SK-N-SH treated with all-trans-retinoic acid at 6 μM for 48 hours (cell line): ENCODE measurements around the gene TRAP1.

Experiments
- ATAC-seq: fragments of 200-7000 bp; cut with Tn5 transposase; 3 replicates; pipeline ENCODE4 v1.9.1; 2020; ENCODE audit warnings: mild to moderate bottlenecking, moderate library complexity
- ARNTL ChIP-seq: fragments of 450-650 bp; formaldehyde crosslinking; IDR thresholded peaks from 2 replicates; pipeline ENCODE4 v1.5.0; 2020; ENCODE audit warnings: low read depth, mild to moderate bottlenecking, moderate library complexity, borderline replicate concordance
- BACH2 ChIP-seq: fragments of 250-450 bp; sonication (Bioruptor Pico); IDR thresholded peaks from 2 replicates; pipeline ENCODE4 v1.9.0; 2021; ENCODE audit warnings: mild to moderate bottlenecking, borderline replicate concordance
- CREB5 ChIP-seq: fragments of 250-450 bp; sonication (Bioruptor Pico); IDR thresholded peaks from 2 replicates; pipeline ENCODE4 v1.5.1; 2020; ENCODE audit warnings: low read depth, mild to moderate bottlenecking, moderate library complexity
- CSDC2 ChIP-seq: fragments of 250-450 bp; sonication (Bioruptor Pico); IDR thresholded peaks from 2 replicates; pipeline ENCODE4 v1.5.0; 2020; ENCODE audit warnings: mild to moderate bottlenecking, moderate library complexity
- CSRNP3 ChIP-seq: fragments of 250-450 bp; sonication (Bioruptor Pico); IDR thresholded peaks from 2 replicates; pipeline ENCODE4 v1.5.1; 2021; ENCODE audit warnings: mild to moderate bottlenecking, moderate library complexity
- ESRRG ChIP-seq: fragments of 250-450 bp; sonication (Bioruptor Pico); IDR thresholded peaks from 2 replicates; pipeline ENCODE4 v1.6.1; 2021; ENCODE audit warnings: mild to moderate bottlenecking
- ISL1 ChIP-seq: fragments of 250-450 bp; sonication (Bioruptor Pico); IDR thresholded peaks from 2 replicates; pipeline ENCODE4 v2.1.2; 2022; ENCODE audit warnings: mild to moderate bottlenecking, moderate library complexity
- OSR1 ChIP-seq: fragments of 250-450 bp; sonication (Bioruptor Pico); IDR thresholded peaks from 2 replicates; pipeline ENCODE4 v1.8.0; 2022; ENCODE audit warnings: moderate library complexity, mild to moderate bottlenecking, inconsistent platforms
- PATZ1 ChIP-seq: fragments of 250-450 bp; sonication (Bioruptor Pico); IDR thresholded peaks from 2 replicates; pipeline ENCODE4 v1.8.0; 2020; ENCODE audit warnings: mild to moderate bottlenecking, moderate library complexity, borderline replicate concordance
- POU6F1 ChIP-seq: fragments of 250-450 bp; sonication (Bioruptor Pico); IDR thresholded peaks from 2 replicates; pipeline ENCODE4 v1.8.0; 2021; ENCODE audit warnings: low read depth, mild to moderate bottlenecking, moderate library complexity, borderline replicate concordance
- PPARA ChIP-seq: fragments of 250-450 bp; sonication (Bioruptor Pico); IDR thresholded peaks from 2 replicates; pipeline ENCODE4 v1.5.0; 2020; ENCODE audit warnings: mild to moderate bottlenecking, borderline replicate concordance
- RARB ChIP-seq: fragments of 250-450 bp; sonication (Bioruptor Pico); IDR thresholded peaks from 2 replicates; pipeline ENCODE4 v1.8.0; 2021; ENCODE audit warnings: mild to moderate bottlenecking, moderate library complexity
- SNAI2 ChIP-seq: fragments of 250-450 bp; sonication (Bioruptor Pico); IDR thresholded peaks from 2 replicates; pipeline ENCODE4 v1.5.0; 2020; ENCODE audit warnings: mild to moderate bottlenecking, moderate library complexity
- TCF4 ChIP-seq: fragments of 250-450 bp; sonication (Bioruptor Pico); IDR thresholded peaks from 2 replicates; pipeline ENCODE4 v1.8.0; 2021; ENCODE audit warnings: mild to moderate bottlenecking, moderate library complexity, borderline replicate concordance
- TOX ChIP-seq: fragments of 250-450 bp; sonication (Bioruptor Pico); IDR thresholded peaks from 2 replicates; pipeline ENCODE4 v1.8.0; 2021; ENCODE audit warnings: mild to moderate bottlenecking, moderate library complexity, borderline replicate concordance
- ZC3H10 ChIP-seq: fragments of 250-450 bp; sonication (Bioruptor Pico); IDR thresholded peaks from 2 replicates; pipeline ENCODE4 v1.5.1; 2021; ENCODE audit warnings: mild to moderate bottlenecking, moderate library complexity
- ZFP3 ChIP-seq: fragments of 250-450 bp; sonication (Bioruptor Pico); IDR thresholded peaks from 2 replicates; pipeline ENCODE4 v1.5.0; 2020; ENCODE audit warnings: mild to moderate bottlenecking, moderate library complexity
- ZFP30 ChIP-seq: fragments of 450-650 bp; formaldehyde crosslinking; IDR thresholded peaks from 2 replicates; pipeline ENCODE4 v1.5.0; 2022; ENCODE audit warnings: mild to moderate bottlenecking, moderate library complexity
- ZNF565 ChIP-seq: fragments of 450-650 bp; formaldehyde crosslinking; conservative IDR thresholded peaks from 2 replicates; pipeline ENCODE4 v1.5.0; 2020; ENCODE audit warnings: low read depth, mild to moderate bottlenecking, moderate library complexity
- ZNF70 ChIP-seq: fragments of 450-650 bp; formaldehyde crosslinking; IDR thresholded peaks from 2 replicates; pipeline ENCODE4 v1.5.0; 2020; ENCODE audit warnings: mild to moderate bottlenecking, moderate library complexity
- ZNF8 ChIP-seq: fragments of 450-650 bp; formaldehyde crosslinking; IDR thresholded peaks from 2 replicates; pipeline ENCODE4 v1.5.0; 2020; ENCODE audit warnings: mild to moderate bottlenecking, moderate library complexity

TRAP1 gene

GRCh38 chr16:3728424-3729160 is 11.3 kb upstream of the TRAP1 start:
- ATAC-seq, result no peak
- TF ChIP-seq ZNF70 (CRISPR knock-in tag) (no peak), RARB (CRISPR knock-in tag) (no peak), CSDC2 (CRISPR knock-in tag) (no peak), POU6F1 (CRISPR knock-in tag) (no peak), TCF4 (no peak), CSRNP3 (no peak), PPARA (CRISPR knock-in tag) (no peak), TOX (no peak), ZNF8 (CRISPR knock-in tag) (no peak), ZFP3 (CRISPR knock-in tag) (no peak), ESRRG (CRISPR knock-in tag) (no peak), ZFP30 (no peak), ZC3H10 (CRISPR knock-in tag) (no peak), ARNTL (CRISPR knock-in tag) (no peak), ISL1 (CRISPR knock-in tag) (no peak), SNAI2 (CRISPR knock-in tag) (no peak)

GRCh38 chr16:3727806-3728381 is 10.6 kb upstream of the TRAP1 start:
- TF ChIP-seq BACH2 (CRISPR knock-in tag) (no peak), CREB5 (CRISPR knock-in tag) (no peak), CSRNP3 (no peak), PPARA (CRISPR knock-in tag) (no peak), TCF4 (no peak), RARB (CRISPR knock-in tag) (no peak), POU6F1 (CRISPR knock-in tag) (no peak), SNAI2 (CRISPR knock-in tag) (no peak)
- ATAC-seq, result no peak

GRCh38 chr16:3726021-3726687 is 8.8 kb upstream of the TRAP1 start:
- ATAC-seq, result no peak
- TF ChIP-seq PPARA (CRISPR knock-in tag) (no peak), ARNTL (CRISPR knock-in tag) (no peak), PATZ1 (CRISPR knock-in tag) (no peak), TOX (no peak), CSDC2 (CRISPR knock-in tag) (no peak), ZNF70 (CRISPR knock-in tag) (no peak), CREB5 (CRISPR knock-in tag) (no peak), OSR1 (CRISPR knock-in tag) (no peak), ESRRG (CRISPR knock-in tag) (no peak), SNAI2 (CRISPR knock-in tag) (no peak), ZNF565 (CRISPR knock-in tag) (no peak)
